ENCODE results near the gene LRRTM3. TPM values are rescaled to one million over a fixed set of nuclear protein-coding genes. Genes with fewer than 3 reads are reported as not detected.

The LRRTM3 gene
- polyA plus RNA-seq, 2 of the 4 experiments (the other 2 are of a cell fraction), result not detected

- TF ChIP-seq CTCF (IDR thresholded peaks at IDR 0.05), result no peak
- TF ChIP-seq NPAS2 (CRISPR knock-in tag; IDR thresholded peaks at IDR 0.05; ENCODE audit: borderline replicate concordance), result no peak
- no peak for TF ChIP-seq MAX (IDR thresholded peaks at IDR 0.05)
- no peak for TF ChIP-seq PBX3 (IDR thresholded peaks at IDR 0.05)
- TF ChIP-seq HOXB13 (CRISPR knock-in tag; IDR thresholded peaks at IDR 0.05; ENCODE audit: low read depth), result no peak
- TF ChIP-seq RNF2 (IDR thresholded peaks at IDR 0.05; ENCODE audit: borderline replicate concordance, low read depth), result no peak
- no peak for TF ChIP-seq ZC3H11A (IDR thresholded peaks at IDR 0.05)
- TF ChIP-seq RARB (CRISPR knock-in tag; IDR thresholded peaks at IDR 0.05), result no peak
- TF ChIP-seq E2F6 (IDR thresholded peaks at IDR 0.05; ENCODE audit: borderline replicate concordance, low read depth), result no peak
These were observed 161.2 kb downstream of the LRRTM3 start (continued) for GRCh38 chr10:67087135-67087425.

- TF ChIP-seq CBX2 (IDR thresholded peaks at IDR 0.05; ENCODE audit: borderline replicate concordance, low read depth) (no peak), FOSL2 (IDR thresholded peaks at IDR 0.05) (no peak), FOSL2 (CRISPR knock-in tag; IDR thresholded peaks at IDR 0.05) (no peak), RFX5 (IDR thresholded peaks at IDR 0.05) (no peak), ESRRA (IDR thresholded peaks at IDR 0.05; ENCODE audit: borderline replicate concordance, low read length) (no peak), PHF8 (IDR thresholded peaks at IDR 0.05; ENCODE audit: borderline replicate concordance, low read depth) (no peak), EHF (CRISPR knock-in tag; IDR thresholded peaks at IDR 0.05) (no peak), JUN (IDR thresholded peaks at IDR 0.05) (no peak), HMGXB4 (CRISPR knock-in tag; IDR thresholded peaks at IDR 0.05; ENCODE audit: borderline replicate concordance) (no peak), RARB (CRISPR knock-in tag; IDR thresholded peaks at IDR 0.05) (no peak)
- no peak overlapping the region for H3K4me2 ChIP-seq
- FAIRE-seq (no peak), ATAC-seq (no peak), DNase-seq (ENCODE audit: low read depth in 1 of 2, low spot score in 1 of 2) (no peak)
- WGBS (ENCODE audit: missing lambda C conversion rate), result 0% methylated on average over 1 of the region's 1 CpG
- H3K4me3 ChIP-seq, result no peak overlapping the region
- H3K27ac ChIP-seq, result no peak overlapping the region
- no peaks in the 10 kb centered on the region for H3K4me1 ChIP-seq
- no peaks in the 10 kb centered on the region for H3K9me3 ChIP-seq
- ChIA-PET POLR2A (no interaction called here), CTCF (no interaction called here)
These were observed 162.2 kb downstream of the LRRTM3 start for GRCh38 chr10:67088036-67088435.

- DNase-seq (ENCODE audit: low read depth in 1 of 2, low spot score in 1 of 2), result no peak
- POLR2A ChIA-PET, result no interaction called here
- no peak overlapping the region for H3K4me2 ChIP-seq
- H3K4me3 ChIP-seq, result no peak overlapping the region
- no peaks in the 10 kb centered on the region for H3K4me1 ChIP-seq
- H3K27ac ChIP-seq, result no peak overlapping the region
- no peaks in the 10 kb centered on the region for H3K9me3 ChIP-seq
- FAIRE-seq, result no peak
- 21% methylated on average over 2 of the region's 2 CpGs for WGBS (ENCODE audit: missing lambda C conversion rate)
- CTCF ChIA-PET, result no interaction called here
- no peak for ATAC-seq
- no peak for TF ChIP-seq NR3C1 (IDR thresholded peaks at IDR 0.05)
- TF ChIP-seq ZC3H11A (IDR thresholded peaks at IDR 0.05), result no peak
- no peak for TF ChIP-seq RARB (CRISPR knock-in tag; IDR thresholded peaks at IDR 0.05)
- TF ChIP-seq ESRRA (IDR thresholded peaks at IDR 0.05; ENCODE audit: borderline replicate concordance, low read length), result no peak
- TF ChIP-seq ATOH8 (CRISPR knock-in tag; IDR thresholded peaks at IDR 0.05; ENCODE audit: low read depth), result no peak
- no peak for TF ChIP-seq JUN (IDR thresholded peaks at IDR 0.05)
- no peak for TF ChIP-seq TFCP2L1 (CRISPR knock-in tag; IDR thresholded peaks at IDR 0.05)
- no peak for TF ChIP-seq HOXB13 (CRISPR knock-in tag; IDR thresholded peaks at IDR 0.05; ENCODE audit: low read depth)
- no peak for TF ChIP-seq JUNB (IDR thresholded peaks at IDR 0.05)
- no peak for TF ChIP-seq USF2 (IDR thresholded peaks at IDR 0.05)
- no peak for TF ChIP-seq PBX3 (IDR thresholded peaks at IDR 0.05)
- TF ChIP-seq FOXS1 (CRISPR knock-in tag; IDR thresholded peaks at IDR 0.05), result no peak
- TF ChIP-seq SREBF2 (IDR thresholded peaks at IDR 0.05), result no peak
- TF ChIP-seq TP53 (CRISPR knock-in tag; IDR thresholded peaks at IDR 0.05), result no peak
- no peak for TF ChIP-seq FOSB (CRISPR knock-in tag; IDR thresholded peaks at IDR 0.05)
These were observed 169.7 kb downstream of the LRRTM3 start for GRCh38 chr10:67095531-67095930.
